GM18505 (cell line): ENCODE data around the gene AMOTL1.
"Not testable (repeated sequence)": the region's sequence is repeated elsewhere in the genome, so short reads cannot be mapped to it uniquely, and the experiment has no call there.

ENCODE experiments used
- ATAC-seq: cut with Tn5 transposase; IDR thresholded peaks from one replicate; pipeline ENCODE4 v1.9.1; 2021; ENCODE audit not compliant: unreplicated experiment
- POLR2A ChIP-seq: IDR thresholded peaks from 4 replicates; pipeline ENCODE4 v1.6.1; 2011; ENCODE audit warnings: borderline replicate concordance; ENCODE audit not compliant: insufficient read depth, insufficient read length; ENCODE audit errors: extremely low read depth

Gene AMOTL1

DNA sequence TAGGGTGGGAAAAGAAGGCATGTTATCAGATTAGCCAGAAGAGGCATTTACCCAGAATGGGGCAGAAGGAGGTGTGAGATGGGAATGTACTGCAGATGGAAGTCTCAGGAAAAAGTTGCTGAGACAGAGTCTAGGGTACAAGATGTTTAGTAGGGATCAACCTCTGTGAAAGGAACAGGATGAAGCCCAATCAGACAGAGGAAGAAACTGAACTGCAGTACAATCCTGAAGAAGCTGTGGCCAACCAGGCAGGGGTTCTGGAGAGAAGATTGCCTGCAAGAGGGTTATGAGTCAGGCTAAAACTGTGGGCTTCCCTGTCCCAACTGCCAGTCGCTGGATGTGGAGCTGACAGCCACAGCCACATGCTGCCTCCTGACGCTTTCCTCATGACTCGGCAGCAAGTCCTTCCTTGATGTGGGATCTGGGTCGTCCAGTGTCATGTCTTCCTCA lies 141.2 kb downstream of the AMOTL1 start:
- no peak for ATAC-seq
- TF ChIP-seq POLR2A = no peak

DNA sequence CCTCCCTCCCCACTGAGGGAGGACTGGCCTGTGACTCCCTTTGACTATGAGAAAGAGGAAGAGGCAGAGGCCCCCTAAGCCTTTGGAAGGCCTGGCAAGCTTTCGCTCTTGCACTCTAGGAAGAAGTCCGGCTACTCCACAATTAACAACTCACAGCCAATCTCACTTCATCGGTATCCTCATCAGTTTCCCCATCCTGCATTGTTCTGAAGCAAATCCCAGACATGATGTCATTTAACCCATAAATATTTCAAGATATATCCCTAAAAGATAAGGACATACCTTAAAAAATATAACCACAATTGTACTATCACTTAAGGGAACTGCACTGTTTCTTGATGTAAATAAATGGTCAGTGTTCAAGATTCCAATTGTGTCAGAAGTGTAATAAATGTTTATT lies 142.1 kb downstream of the AMOTL1 start:
- ATAC-seq = no peak
- TF ChIP-seq POLR2A = no peak

DNA sequence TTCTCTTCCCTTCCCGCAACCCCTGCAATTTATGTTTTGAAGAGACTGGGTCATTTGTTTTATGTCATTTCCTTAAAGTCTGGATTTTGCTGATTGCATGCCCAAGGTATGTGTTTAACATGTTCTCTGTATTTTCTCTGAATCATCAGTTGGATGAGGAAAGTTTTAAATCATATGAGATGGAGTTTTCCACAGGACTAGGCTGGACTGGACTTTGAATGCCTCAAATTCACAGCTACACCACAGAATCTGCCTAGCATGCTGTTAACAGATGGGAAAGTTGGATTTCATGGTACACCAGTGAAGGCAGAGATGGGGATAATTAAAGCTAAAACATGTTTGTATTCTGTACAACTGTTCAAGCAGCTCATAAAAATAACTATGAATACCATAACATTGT lies 142.6 kb downstream of the AMOTL1 start:
- no peak for TF ChIP-seq POLR2A
- ATAC-seq = no peak

DNA sequence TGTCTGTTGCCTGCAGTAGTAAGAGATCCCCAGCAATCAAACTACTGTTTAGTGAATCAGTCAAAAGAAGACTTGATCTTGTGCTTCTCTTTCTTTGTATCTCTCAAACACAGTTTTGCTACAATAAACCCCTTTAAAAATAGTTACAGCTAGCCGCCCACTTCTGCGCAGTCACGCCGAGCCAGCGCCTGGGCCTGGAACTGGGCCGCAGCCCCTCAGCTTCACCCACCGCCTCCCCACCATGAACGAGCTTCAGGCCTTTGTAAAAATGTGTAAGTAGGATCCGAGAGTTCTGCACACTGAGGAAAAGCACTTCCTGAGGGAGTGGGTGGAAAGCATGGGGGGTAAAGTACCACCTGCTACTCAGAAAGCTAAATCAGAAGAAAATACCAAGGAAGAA lies 144.7 kb downstream of the AMOTL1 start:
- no peak for ATAC-seq

DNA sequence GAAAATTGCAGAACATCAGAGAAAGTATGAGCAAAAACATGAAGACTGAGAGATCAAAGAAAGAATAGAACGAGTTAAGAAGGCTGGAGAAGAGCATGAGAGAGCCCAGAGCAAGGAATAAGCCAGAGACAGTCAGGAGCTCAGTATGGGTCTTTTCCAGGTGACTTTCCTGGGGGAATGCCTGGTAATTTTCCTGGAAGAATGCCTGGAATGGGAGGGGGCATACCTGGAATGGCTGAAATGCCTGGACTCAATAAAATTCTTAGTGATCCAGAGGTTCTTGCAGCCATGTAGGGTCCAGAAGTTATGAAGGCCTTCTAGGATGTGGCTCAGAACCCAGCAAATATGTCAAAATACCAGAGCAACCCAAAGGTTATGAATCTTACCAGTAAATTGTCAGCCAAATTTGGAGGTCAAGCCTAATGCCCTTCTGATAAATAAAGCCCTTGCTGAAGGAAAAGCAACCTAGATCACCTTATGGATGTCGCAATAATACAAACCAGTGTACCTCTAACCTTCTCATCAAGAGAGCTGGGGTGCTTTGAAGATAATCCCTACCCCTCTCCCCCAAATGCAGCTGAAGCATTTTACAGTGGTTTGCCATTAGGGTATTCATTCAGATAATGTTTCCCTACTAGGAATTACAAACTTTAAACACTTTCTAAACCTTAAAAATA lies 145.7 kb downstream of the AMOTL1 start:
- not testable (repeated sequence) for ATAC-seq

More for the DNA sequence above, 144.7 kb downstream of the AMOTL1 start:
- no peak for TF ChIP-seq POLR2A

DNA sequence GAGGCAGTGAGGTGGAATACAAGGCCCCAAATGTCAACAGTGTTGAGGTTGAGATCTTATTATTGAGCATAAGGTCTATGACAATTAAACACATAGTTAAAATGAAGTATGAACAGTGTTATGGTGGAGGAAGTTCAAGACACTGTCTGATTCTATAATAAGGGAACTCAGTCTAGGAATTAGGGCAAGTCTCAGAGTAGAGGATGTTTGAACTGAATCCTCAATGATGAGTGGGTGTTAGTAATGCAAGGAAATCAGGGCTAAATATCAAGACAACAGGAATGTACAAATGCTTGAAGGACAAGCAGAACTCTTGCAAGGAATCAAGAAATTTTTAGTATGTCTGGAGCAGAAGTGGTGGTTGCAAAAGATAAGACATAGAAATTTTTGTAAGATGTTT lies 152.2 kb downstream of the AMOTL1 start:
- TF ChIP-seq POLR2A = no peak
- ATAC-seq = no peak

DNA sequence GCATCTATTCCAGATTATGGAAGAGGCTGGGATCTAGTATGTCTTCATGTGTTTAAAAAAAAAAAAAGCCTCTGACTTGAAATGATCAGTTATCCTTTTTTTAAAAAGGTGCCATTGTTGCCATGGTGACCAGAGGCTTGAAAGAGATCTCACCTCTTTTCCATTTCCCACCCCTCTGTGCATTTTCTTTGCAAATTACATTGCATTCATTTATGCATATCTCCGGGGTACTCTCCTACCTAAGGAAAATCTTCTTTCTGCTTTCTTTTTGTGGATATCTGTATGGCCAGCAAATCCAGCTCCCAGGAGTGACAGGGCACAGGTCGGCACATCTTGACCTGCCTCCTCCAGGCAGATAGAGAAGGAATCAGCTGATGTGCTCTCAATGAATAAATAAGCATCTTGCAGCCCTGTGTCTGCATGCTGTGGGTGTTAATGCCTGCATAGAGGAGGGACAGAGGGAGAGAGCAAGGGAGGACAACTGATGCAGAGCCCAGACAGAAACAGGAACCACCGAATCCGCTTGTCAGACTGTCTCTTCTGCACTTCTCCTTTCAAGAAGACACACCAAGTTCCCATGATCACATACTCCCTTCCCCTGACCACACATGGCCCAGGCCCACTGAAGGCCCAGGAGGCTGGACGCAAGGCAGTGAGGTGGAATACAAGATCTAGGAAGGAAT lies 154.3 kb downstream of the AMOTL1 start:
- no peak for ATAC-seq
- TF ChIP-seq POLR2A = no peak

DNA sequence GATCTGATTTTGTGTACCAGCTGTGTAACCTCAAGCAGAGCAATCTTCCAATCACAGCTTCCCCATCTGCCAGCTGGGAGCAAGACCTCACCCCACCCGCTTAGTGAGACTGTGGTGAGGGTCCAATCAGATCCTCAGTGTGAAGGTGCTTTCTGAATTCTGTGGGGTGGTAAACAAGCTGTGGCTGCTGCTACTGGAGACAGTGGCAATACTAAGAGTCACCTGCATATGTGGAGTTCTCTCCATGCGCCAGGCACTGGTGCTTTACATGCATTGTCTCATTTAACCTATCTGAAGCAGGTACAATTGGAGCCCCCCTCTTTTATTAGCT lies 154.8 kb downstream of the AMOTL1 start:
- TF ChIP-seq POLR2A = no peak
- no peak for ATAC-seq

DNA sequence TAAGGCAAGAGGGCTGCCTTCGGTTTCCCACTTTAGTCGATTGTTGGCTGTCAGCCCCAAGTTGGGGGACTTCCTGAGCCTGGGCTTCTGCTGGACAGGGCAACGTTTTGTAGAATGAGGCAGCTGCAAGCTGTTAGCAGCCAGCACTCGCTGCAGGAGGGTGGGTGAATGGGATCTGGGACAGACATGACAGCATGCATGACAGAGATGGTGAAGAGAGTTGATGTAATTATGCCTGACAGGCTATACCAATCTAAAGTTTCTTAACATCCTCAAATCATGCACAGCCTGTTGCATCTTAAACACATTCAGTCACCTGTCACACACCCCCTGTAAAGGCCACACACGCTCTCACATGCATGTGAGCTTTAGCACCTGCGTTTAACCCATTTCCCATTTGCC lies 156.0 kb downstream of the AMOTL1 start:
- TF ChIP-seq POLR2A = no peak
- ATAC-seq = no peak

DNA sequence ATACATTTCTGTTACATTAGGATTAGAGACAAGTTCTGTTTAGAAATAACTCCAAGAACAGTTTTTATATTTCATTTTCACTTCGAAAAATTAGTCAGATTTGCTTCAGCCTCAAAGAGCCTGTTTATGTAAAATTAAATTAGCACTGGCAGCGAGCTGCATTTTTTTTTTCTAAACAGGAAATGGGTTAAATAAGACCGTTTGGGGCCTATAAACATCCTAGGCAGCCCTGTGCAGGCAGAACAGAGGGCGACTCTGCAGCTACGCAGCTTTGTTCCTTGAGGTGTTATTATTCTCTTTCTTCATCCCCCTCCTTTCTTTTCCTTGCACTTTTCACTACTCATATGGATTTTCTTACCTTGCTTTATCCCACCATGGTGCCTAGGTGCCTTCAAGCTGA lies 156.5 kb downstream of the AMOTL1 start:
- TF ChIP-seq POLR2A = no peak
- no peak for ATAC-seq

DNA sequence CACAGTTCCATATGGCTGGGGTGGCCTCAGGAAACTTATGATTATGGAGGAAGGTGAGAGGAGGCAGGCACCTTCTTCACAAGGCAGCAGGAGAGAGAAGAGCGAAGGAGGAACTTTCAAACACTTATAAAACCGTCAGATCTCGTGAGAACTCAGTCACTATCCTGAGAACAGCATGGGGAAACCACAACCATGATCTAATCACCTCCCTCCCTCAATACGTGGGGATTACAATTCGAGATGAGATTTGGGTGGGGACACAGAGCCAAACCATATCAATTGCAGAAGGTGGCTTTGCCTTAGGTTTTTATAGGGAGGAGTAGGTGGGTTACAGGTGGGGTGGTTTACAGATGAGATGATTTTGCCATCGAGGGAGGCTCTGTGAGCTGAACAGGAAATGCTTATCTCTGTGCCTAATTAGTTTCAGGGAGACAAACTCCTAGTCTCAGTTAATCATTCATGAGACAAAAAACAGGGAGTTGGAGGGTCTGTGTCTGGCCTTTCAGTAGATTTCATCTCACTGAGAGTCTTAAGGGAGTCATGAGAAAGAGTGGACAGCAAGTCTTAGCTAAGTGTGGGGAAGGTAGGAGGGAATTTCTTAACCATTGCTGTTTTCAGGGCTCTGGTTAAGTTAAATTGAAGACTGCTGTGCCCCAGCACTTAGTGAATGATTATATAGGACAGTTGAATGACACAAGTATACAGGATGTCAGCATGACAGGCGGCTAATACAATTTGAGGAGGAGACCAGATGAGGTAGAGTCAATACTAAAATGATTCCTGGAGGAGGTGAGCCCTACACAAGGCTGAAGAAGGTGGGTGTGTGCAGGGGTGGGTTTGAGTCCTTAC lies 157.5 kb downstream of the AMOTL1 start:
- ATAC-seq = no peak
- TF ChIP-seq POLR2A = no peak

DNA sequence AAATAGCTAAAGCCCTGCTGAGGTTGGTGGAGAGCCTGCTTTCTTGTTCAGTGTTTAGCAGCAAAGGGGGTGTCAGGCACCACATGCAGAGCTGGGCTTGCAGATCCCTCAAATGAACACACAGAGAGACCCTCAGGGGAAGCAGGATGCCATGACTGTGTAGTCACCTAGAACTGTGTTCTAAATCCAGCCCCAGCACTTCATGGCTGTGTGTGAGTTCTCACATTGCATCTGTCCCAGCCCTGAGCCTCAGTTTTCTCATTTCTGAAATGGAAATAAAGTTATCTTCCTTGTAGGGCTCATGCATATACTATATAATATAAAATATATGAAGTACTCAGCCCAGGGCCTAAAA lies 158.1 kb downstream of the AMOTL1 start:
- no peak for TF ChIP-seq POLR2A
- no peak for ATAC-seq
